ENCODE data around the gene TRIM24.
A peak's percentile ranks its signal among the peaks of the same experiment; 100 is the strongest.
"Not testable (repeated sequence)": the region's sequence is repeated elsewhere in the genome, so short reads cannot be mapped to it uniquely, and the experiment has no call there.

Gene TRIM24

DNA sequence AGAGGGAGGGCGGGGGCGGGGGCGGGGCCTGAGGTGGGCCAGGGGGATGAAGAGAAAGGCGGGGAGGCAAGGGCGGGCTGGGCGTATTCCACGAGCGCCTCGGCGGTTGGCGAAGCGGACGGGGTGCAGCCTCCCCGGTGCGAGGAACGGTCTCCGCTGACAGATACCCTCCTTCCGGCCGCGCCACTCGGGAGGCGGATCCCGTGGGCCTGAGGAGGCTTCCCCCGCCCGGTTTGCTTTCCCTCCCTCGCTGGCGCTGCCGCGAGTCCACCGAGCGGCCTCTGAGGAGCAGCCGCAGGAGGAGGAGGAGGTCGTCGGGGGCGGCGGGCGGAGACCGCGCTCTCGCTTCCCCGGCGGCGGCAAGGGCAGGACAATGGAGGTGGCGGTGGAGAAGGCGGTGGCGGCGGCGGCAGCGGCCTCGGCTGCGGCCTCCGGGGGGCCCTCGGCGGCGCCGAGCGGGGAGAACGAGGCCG, at the start of gene TRIM24:
Gene TRIM24, plus strand, starts transcription at position 84 of the 473 bp plus-strand sequence. Its CDS starts 290 bp downstream, at position 374.
- DNase-seq = peak; percentile 90

- DNase-seq = not testable (repeated sequence)
These were observed 48.0 kb upstream of the TRIM24 start for GRCh38 chr7:138412077-138412476.

DNA sequence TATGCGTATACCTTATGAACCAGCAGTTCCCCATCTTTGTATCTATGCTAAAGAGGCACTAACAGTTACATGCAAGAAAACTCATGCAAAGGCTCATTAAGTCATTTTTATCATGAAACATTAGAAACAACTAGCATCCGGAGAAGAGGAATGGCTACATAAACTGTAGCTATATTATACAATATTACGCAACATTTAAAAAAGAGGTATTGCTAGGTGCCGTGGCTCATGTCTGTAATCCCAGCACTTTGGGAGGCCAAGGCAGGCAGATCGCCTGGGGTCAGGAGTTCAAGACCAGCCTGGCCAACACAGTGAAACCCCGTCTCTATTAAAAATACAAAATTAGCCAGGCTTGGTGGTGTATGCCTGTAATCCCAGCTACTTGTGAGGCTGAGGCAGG, 47.1 kb upstream of the TRIM24 start:
- not testable (repeated sequence) for DNase-seq

- no peak for DNase-seq
These were observed 42.9 kb upstream of the TRIM24 start for GRCh38 chr7:138417078-138417700.

DNA sequence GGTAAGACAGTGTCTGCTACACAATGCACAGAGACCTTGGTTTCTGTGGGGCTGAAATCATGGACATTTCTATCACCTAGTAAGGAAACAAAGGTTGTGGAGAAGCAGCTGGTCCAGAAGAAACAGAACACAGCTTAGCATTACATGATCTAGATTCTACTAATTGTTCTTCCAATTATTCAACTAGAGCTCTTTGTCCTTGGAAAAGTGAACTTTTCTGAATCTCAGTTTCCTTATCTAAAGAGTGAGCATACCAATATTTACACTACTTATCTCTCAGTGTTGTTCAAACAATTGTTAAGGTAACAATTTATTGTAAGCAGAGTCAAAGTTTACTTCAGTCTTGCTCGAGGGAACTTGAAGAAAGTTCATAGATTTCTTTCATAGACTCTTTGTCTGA, 42.3 kb upstream of the TRIM24 start:
- DNase-seq = no peak

- DNase-seq = not testable (repeated sequence)
These were observed 41.7 kb upstream of the TRIM24 start for GRCh38 chr7:138418403-138418802.

DNA sequence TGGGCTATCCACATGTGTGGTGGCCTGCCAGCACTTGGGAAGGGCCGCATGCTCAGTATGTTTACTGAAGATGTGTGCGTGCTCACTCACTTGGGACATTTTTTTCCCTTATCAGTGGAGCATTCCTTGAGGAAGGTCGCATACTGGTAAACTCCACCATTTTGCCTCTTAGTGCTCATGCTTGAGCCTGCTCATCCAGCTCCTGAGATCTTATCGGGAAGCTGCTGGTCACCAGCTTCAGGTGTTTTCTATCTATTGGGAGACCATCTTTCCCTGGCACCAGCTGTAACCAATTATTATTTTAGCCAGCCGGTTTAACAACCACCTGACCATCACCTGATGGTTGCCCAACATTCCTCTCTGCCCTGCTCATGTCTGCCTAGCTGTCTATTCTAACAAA, 35.0 kb upstream of the TRIM24 start:
- no peak for DNase-seq

GRCh38 chr7:138429577-138430250, 30.3 kb upstream of the TRIM24 start:
- DNase-seq = no peak

DNA sequence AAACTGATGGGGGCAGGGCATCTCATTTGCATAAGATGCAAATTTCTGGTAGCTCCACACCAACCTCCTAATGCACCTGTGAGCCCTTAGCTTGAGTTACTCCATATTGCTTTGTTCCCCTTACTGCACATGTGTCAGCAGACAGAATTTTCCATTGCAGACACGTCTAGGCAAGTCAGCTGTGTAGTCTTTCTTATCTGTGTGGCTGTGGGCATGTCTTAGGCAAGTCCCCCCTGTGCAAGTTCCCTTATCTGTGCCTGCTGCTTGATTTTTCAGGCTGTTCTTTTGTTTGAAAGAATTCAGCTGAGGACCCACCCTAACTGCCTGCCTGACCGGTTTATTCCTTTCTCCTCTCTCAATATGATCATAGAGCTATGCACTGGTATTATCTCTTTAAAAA, 28.5 kb upstream of the TRIM24 start:
- no peak for DNase-seq

DNA sequence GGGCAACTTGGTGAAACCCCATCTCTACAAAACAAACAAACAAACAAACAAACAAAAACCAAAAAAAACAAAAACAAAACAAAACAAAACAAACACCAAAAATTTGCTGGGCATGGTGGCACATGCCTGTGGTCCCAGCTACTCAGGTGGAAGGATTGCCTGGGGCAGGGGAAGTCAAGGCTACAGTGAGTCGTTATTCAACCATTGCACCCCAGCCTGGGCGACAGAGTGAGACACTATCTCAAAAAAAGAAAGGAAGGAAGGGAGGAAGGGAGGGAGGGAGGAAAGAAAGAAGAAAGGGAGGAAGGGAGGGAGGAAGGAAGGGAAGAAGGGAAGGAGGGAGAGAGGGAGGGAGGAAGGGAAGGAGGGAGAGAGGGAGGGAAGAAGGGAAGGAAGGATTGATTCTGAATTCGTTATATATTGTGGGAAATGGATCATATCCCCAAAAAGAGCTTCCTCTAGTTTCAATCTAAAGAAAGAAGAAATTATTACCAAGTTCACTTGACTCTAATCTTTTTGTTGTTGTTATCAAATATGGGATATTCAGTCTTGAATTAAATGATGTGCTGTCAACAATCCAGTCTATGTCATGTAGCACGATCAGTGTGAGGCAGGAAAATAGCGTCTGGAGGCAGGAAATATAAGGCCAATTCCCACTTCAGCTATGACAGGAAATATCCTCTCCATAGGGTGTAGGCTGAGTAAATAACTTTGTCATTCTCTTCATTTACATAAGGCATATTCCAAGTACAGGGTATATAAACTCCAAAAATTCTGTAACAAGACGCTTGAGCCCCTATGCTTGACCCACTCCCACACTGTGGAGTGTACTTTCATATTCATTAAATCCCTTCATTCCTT, 26.2 kb upstream of the TRIM24 start:
- peak; percentile 10 for DNase-seq

DNA sequence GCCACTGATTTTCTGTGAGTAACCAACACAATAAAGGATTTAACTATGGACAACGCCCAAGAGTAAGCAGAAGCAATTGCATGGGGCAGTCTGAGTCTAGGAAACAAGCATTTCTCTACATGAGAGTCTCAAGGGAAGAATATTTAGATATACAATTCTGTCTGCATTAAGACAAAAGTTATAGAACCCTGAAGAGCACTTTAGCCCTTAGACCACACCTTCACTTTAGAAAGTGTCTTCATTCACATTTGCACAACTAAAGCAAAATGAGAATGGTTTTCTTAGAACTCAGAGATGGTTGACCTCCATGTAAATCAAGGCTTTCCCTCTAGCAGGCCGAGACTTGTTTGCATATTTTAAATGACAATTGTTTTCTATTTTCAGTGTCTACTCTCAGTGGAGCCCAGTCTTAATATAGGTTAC, 25.5 kb upstream of the TRIM24 start:
- no peak for DNase-seq

DNA sequence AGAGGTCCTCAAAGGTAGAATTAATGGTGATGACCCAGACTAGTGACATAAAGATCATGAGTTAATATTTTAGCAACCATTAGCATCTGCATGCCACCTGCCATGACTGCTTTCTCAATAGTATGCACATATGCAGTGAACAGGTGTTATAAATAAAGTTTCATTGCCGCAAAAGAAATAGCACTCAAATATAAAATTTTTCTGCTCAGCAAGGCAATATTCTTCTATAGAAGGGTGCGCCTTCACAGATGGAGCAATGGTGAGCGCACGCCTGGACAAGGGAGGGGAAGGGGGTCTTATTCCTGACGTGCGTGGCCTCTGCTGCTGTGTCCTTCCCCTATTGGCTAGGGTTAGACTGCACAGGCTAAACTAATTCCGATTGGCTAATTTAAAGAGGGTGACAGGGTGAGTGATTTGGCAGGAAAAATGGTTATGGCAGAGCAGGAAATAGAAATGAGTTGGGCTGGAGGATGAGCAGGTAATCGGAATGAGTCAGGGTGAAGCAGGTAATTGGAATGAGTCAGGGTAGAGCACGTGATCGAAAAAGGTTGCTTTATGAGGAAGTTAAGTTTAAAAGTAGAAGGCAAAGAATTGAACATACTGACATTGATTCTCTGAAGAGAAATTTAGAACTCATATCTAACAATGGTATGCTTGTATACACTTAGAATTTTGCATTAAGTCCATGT, 24.7 kb upstream of the TRIM24 start:
- DNase-seq = no peak

GRCh38 chr7:138436388-138436787, 23.7 kb upstream of the TRIM24 start:
- DNase-seq = no peak

DNA sequence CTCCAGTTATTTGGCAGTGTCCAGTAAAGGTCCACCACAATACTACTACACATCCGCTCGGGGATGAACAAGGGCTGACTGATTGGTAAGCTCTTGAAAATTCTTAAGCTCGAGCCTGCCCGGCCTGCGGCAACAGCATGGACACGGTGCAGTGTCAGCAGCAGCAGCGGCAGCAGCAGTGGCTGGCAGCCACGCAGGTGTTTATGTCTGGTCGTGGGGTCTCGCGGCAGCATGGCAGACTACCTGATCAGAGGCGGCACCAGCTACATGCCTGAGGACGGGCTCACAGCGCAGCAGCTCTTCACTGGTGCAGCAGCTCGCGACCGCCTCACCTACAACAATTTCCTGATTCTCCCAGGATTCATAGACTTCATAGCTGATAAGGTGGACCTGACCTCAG, 19.6 kb upstream of the TRIM24 start:
- DNase-seq = no peak

GRCh38 chr7:138442822-138443221, 17.2 kb upstream of the TRIM24 start:
- DNase-seq = no peak

DNA sequence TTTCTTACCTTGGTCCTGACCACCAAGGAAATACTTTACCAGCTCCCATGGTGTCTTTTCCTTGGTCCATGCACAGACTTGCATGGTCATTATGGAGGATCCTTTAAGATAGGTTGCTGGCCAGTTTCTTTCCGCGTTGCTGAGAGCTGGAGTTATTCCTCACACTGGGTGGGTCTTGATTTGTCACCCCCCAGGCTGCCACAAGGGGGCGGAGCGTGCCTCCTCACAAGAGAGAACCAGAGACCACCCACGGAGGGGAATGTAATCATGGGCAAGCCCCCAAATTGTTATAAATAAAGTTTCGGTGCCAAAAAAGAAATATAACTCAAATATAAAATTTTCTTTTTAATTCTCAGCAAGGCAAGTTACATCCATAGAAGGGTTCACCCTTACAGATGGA, 10.5 kb upstream of the TRIM24 start:
- no peak for DNase-seq

GRCh38 chr7:138455609-138456008, 4.5 kb upstream of the TRIM24 start:
- DNase-seq = no peak

DNA sequence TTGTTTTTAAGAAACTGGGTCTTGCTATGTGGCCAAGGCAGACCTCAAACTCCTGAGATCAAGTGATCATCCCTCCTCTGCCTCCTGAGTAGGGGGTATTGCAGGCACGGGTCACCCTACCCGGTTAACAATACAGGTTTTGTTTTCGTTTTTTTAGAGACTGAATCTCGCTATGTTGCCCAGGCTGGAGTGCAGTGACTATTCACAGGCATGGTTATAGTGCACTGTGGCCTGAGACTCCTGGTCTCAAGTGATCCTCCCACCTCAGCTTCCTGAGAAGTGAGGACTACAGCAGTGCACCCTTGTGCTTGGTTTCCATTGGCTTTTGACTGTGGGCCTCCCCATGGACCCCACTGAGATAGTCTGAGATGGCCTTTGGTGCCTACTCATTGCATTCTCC, 3.8 kb upstream of the TRIM24 start:
- DNase-seq = no peak

DNA sequence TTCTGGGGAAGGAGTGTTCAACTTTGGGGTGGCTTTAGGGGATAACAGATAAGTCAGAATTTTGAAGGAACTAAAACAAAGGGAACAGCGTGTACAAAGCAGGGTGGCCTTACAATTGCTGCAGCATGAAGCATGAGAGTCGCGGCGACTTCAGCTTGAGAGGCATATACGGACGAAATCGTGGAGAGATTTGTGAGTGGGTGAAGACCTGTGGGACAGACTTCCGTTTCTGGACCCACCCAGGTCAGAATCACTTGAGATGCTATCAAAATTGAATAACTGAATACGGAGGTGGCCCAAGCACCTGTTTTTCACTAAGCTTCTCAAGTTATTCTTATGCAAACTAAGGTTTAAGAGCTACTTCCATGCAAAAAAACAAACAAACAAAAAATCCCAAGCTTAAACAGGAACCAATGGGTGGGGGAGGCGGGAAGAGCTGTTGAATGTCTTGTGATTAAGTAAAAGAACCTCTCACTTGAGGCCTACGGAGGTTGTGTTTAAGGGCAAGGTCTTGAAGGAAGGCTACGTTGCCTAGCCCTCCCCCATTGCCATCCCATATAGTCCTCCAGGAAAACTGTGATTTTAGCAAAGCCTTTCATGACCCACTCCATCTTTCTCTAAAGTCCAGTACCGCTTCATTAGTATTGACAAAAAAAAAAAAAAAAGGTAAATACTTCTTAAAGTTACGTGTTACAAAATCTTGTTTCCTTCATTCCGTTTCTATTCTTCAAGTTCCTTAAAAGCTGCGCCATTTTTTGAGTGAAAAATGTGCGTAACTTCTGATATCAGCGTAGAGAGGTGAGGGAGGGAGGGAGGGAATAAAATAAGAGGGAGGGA, 1.3 kb upstream of the TRIM24 start:
- no peak for DNase-seq

DNA sequence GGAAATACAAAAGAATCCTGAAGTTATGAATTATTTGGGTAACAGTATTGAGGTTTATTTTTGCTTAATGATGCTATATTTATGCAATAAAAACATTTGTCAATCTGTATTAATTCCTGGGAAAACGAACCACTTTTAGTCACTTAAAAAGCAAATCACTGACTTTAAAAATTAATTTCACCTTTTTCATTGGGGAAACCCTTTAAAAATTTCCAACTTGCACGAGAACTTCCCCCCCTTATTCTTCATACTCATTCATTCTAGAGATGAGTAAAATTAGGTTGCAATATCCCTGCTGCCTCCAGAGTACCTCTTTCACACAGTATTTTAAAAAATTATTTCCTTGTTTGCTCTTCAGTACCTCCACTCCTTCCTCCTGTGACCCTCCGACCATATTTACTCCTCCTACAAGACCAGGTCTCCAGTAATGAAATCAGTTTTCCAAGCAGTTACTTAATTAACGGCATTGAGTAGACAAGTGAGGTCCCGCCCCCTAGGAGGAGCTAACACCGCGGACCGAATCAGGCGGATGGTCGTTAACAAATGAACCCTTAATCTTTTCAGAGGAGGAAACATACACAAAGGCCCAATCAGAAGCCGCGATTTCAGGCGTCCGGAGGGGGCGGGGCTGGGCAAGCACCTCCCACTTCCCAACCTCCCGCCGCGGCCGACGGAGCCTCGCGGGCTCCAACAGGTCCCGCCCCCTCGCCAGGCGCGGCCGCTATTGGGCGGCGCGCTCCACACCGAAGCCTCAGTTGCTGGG, 465 bp upstream of the TRIM24 start:
- peak; percentile 90 for DNase-seq
